H1 (cell line): ENCODE measurements around the gene STPG1.

Experiments used
- EP300 ChIP-seq, 2 experiments: IDR thresholded peaks; 1 replicate in 1 of 2; 2 replicates in 1 of 2; pipeline ENCODE4 v1.6.1; 2011 to 2012; ENCODE audit warnings: low read depth in 2 of 2, low read length in 2 of 2, mild to moderate bottlenecking in 2 of 2, borderline replicate concordance in 1 of 2, inconsistent platforms in 1 of 2, moderate library complexity in 1 of 2
- KDM4A ChIP-seq: IDR thresholded peaks from one replicate; pipeline ENCODE4 v1.7.1; 2012; ENCODE audit warnings: low read depth, mild to moderate bottlenecking, moderate library complexity, low read length, inconsistent platforms; ENCODE audit not compliant: severe bottlenecking
- TF ChIP-seq, protein P1 (sequence below), 3 experiments: IDR thresholded peaks; 1 replicate in 2 of 3; 2 replicates in 1 of 3; pipeline versions ENCODE4 v1.5.1 to v1.6.1; 2011; ENCODE audit warnings: low read length in 3 of 3, mild to moderate bottlenecking in 3 of 3, inconsistent platforms in 2 of 3, low read depth in 1 of 3, moderate library complexity in 1 of 3; ENCODE audit not compliant: insufficient read depth in 1 of 3; ENCODE audit errors: control extremely low read depth in 1 of 3

DNA sequence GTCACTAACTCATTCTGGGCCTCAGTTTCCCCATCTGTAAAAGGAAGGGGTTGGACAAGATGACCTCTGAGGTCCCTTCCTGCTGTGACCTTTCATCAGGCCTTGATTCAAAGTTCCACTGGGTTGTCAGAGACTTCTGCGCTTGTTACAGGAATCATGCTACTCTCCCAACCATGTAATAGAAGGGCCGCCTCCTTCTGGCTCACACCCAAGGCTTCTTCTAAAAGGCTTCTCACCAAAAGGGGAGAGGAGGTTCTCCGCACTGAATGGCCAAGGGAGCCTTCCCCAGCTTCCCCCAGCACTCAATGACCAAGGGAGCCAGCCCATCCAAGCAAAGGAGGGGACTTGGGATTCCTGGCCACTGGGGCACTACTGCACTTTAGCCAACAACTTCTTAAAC, 51.8 kb downstream of the STPG1 start:
- TF ChIP-seq KDM4A (no peak), EP300 (IDR thresholded peaks at IDR 0.05; ENCODE audit: borderline replicate concordance in 1 of 2, low read depth in 2 of 2, low read length in 2 of 2) (no peak)
- TF ChIP-seq, protein P1, sequence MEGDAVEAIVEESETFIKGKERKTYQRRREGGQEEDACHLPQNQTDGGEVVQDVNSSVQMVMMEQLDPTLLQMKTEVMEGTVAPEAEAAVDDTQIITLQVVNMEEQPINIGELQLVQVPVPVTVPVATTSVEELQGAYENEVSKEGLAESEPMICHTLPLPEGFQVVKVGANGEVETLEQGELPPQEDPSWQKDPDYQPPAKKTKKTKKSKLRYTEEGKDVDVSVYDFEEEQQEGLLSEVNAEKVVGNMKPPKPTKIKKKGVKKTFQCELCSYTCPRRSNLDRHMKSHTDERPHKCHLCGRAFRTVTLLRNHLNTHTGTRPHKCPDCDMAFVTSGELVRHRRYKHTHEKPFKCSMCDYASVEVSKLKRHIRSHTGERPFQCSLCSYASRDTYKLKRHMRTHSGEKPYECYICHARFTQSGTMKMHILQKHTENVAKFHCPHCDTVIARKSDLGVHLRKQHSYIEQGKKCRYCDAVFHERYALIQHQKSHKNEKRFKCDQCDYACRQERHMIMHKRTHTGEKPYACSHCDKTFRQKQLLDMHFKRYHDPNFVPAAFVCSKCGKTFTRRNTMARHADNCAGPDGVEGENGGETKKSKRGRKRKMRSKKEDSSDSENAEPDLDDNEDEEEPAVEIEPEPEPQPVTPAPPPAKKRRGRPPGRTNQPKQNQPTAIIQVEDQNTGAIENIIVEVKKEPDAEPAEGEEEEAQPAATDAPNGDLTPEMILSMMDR (IDR thresholded peaks at IDR 0.05; ENCODE audit: control extremely low read depth in 1 of 3, insufficient read depth in 1 of 3, low read depth in 1 of 3, low read length in 3 of 3), result no peak
